ENCODE measurements around the gene TCF12.

DNA sequence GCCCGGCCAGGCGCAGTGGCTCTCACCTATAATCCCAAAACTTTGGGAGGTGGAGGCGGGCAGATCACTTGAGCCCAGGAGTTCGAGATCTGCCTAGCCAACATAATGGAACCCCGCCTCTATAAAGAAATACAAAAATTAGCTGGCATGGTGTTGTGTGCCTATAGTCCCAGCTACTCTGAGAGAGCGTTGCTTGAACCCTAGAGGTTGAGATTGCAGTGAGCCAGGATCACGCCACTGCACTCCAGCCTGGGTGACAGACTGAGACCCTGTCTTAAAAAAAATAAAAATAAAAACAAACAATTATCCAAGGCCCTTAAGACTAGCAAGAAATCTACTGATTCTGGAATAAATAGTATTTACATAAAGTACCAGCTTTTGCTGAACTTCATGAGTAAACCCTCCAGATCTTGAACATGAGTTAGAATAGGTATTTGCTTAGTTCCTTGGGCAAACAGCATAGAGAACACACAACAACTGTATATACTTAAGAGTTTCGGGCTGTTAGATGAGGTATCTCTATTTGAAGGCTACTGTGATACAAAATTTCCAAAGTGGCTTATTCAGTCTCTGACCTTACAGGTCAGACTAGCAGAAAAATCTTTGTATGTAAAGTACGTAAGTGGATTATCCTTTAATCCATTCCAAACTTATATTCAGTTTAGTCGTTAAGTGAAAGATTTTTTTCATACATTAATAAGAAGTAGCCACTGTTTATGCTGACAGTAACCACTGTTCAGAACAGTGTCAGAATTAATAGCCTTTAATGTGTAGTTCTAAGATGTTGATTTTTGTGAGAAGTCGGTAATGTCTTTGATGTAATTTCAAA lies 286.8 kb downstream of the TCF12 start:
- TF ChIP-seq, protein P1, sequence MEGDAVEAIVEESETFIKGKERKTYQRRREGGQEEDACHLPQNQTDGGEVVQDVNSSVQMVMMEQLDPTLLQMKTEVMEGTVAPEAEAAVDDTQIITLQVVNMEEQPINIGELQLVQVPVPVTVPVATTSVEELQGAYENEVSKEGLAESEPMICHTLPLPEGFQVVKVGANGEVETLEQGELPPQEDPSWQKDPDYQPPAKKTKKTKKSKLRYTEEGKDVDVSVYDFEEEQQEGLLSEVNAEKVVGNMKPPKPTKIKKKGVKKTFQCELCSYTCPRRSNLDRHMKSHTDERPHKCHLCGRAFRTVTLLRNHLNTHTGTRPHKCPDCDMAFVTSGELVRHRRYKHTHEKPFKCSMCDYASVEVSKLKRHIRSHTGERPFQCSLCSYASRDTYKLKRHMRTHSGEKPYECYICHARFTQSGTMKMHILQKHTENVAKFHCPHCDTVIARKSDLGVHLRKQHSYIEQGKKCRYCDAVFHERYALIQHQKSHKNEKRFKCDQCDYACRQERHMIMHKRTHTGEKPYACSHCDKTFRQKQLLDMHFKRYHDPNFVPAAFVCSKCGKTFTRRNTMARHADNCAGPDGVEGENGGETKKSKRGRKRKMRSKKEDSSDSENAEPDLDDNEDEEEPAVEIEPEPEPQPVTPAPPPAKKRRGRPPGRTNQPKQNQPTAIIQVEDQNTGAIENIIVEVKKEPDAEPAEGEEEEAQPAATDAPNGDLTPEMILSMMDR (conservative IDR thresholded peaks at IDR 0.05; ENCODE audit: low read length) = no peak
- TF ChIP-seq EZH2phosphoT487 (IDR thresholded peaks at IDR 0.05; ENCODE audit: borderline replicate concordance) = no peak
